Thyroid gland (tissue), 4 donors: ENCODE data around the gene FGGY.

Source experiments
- CTCF ChIP-seq, 6 experiments: fragments of 200-600 bp in 3 of 6; fragments of 450-650 bp in 3 of 6; sonication (generic) in 3 of 6; IDR thresholded peaks; one replicate each; pipeline ENCODE4 v1.5.1; 2016 to 2019; ENCODE audit warnings: antibody characterized with exemption in 6 of 6, mild to moderate bottlenecking in 2 of 6, inconsistent platforms in 1 of 6, moderate library complexity in 1 of 6
- POLR2A ChIP-seq, 2 donors: fragments of 450-650 bp; IDR thresholded peaks; one replicate each; pipeline ENCODE4 v1.6.1; 2017; ENCODE audit warnings: antibody characterized with exemption in 2 of 2, mild to moderate bottlenecking in 2 of 2, moderate library complexity in 1 of 2

- TF ChIP-seq CTCF (IDR thresholded peaks at IDR 0.05) = no peak
- no peak for TF ChIP-seq POLR2A (IDR thresholded peaks at IDR 0.05)
Measured at GRCh38 chr1:59596432-59596831, 299.5 kb downstream of the FGGY start.
